ENCODE data around the gene ARSA. TPM values are rescaled to one million over a fixed set of nuclear protein-coding genes. Genes with fewer than 3 reads are reported as not detected.

The ARSA gene
- total and polyA plus RNA-seq, 11 donors = 16.7 to 40.5 (median 26.1) TPM

DNA sequence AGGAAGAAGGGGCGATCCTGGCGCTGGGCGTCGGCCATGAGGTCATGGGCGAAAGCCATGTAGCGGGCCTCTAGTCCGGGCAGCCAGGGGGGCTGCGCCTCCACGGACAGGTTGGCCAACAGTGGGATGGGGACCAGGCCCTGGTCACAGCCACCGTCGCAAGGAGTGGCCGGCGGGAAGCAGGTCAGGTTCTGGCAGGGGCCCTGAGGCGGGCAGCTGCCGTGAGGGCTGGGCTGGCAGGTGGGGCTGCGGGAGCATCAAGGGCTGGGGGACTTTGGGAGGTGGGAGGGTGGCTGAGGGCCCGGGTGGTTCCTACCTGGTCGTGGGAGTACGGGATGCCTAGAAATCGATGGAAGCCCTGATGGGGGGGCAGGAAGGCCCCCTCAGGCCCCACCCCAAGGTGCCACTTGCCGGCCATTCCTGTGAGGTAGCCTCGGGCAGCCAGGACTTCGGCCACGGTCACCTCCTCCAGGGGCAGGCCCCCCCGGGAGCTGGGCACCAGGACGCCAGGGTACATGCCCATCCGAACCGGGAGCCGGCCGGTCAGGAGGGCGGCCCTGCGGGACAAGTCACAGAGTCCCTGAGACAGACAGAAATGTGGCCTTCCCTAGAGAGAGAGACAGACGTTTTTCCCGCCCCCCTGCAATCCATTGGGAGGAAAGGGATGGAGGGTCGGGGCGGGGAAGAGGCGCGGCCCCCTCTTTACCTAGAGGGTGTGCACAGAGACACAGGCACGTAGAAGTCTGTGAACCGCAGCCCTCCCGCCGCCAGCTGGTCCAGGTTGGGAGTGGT is 906 bp downstream of the ARSA start:
- Histone ChIP-seq H3K27ac (peak overlapping the region; percentile 70 to 93 (median 87)), H3K9me3 (no peaks in the 10 kb centered on the region), H3K27me3 (no peaks in the 10 kb centered on the region), H3K36me3 (peaks cover 0 to 15% (median 0%) of the 10 kb centered on the region in 9 donors), H3K4me3 (peak overlapping the region; percentile 61 to 92 (median 82)), H3K4me1 (peaks cover 0 to 36% (median 20%) of the 10 kb centered on the region in 12 donors)
- 57 to 82% (median 72%) methylated on average over 30 to 42 of the region's 42 CpGs for WGBS, 4 donors
- peak in 1 of 5 donors; percentile 48 for DNase-seq
- TF ChIP-seq POLR2A (IDR thresholded peaks at IDR 0.05) (no peak), CTCF (IDR thresholded peaks at IDR 0.05) (no peak)
- peak in 3 of 4 donors; percentile 1 to 3 (median 2) for ATAC-seq
- intact Hi-C loops (cut with DNase I) = loop anchor here in 9 of 10 donors (1.0 to 5.0 kb wide), 7 partner anchors 45 to 85 kb away; partner anchors contain the start of gene SHANK3 (in 4 of the 9)

- Histone ChIP-seq H3K4me3 (peak overlapping the region in 6 of 12 donors; percentile 61 to 92 (median 86)), H3K4me1 (peaks cover 0 to 42% (median 24%) of the 10 kb centered on the region in 12 donors), H3K9me3 (no peaks in the 10 kb centered on the region), H3K27me3 (no peaks in the 10 kb centered on the region), H3K27ac (peak overlapping the region in 3 of 12 donors; percentile 84 to 93 (median 87)), H3K36me3 (peaks cover 0 to 15% (median 0%) of the 10 kb centered on the region in 9 donors)
- TF ChIP-seq CTCF (IDR thresholded peaks at IDR 0.05) = no peak
- TF ChIP-seq POLR2A (IDR thresholded peaks at IDR 0.05) = no peak
- ATAC-seq (no peak), DNase-seq (no peak)
- intact Hi-C loops (cut with DNase I) = loop anchor here in 9 of 10 donors (2.0 to 5.0 kb wide), 6 partner anchors 46 to 86 kb away; partner anchors contain the start of gene SHANK3 (in 4 of the 9)
- 71 to 88% (median 82%) methylated on average over 10 to 12 of the region's 12 CpGs for WGBS, 4 donors
Measured at GRCh38 chr22:50626314-50626849, 1.6 kb downstream of the ARSA start.

GRCh38 chr22:50625568-50626313 is 2.2 kb downstream of the ARSA start:
- TF ChIP-seq POLR2A (IDR thresholded peaks at IDR 0.05) = no peak
- TF ChIP-seq CTCF (IDR thresholded peaks at IDR 0.05) = peak in 6 of 12 donors; percentile 20 to 37 (median 31)
- DNase-seq (peak in 1 of 5 donors; percentile 24), ATAC-seq (no peak)
- WGBS, 4 donors = 79 to 92% (median 87%) methylated on average over 14 to 27 of the region's 27 CpGs
- H3K9me3 ChIP-seq = no peaks in the 10 kb centered on the region
- peaks cover 0 to 49% (median 27%) of the 10 kb centered on the region in 12 donors for H3K4me1 ChIP-seq
- H3K36me3 ChIP-seq = peaks cover 0 to 15% (median 0%) of the 10 kb centered on the region in 9 donors
- no peak overlapping the region for H3K4me3 ChIP-seq
- intact Hi-C loops (cut with DNase I) = loop anchor here in 9 of 10 donors (2.0 to 5.0 kb wide), 6 partner anchors 47 to 87 kb away; partner anchors contain the start of gene SHANK3 (in 4 of the 9)
- H3K27me3 ChIP-seq = no peaks in the 10 kb centered on the region
- no peak overlapping the region for H3K27ac ChIP-seq

All from heart left ventricle (tissue), 16 donors.